Liver (tissue), 2 donors: ENCODE data around the gene DRAXIN.
A peak's percentile ranks its signal among the peaks of the same experiment; 100 is the strongest.

Experiments used
- CTCF ChIP-seq: fragments of 150-350 bp; IDR thresholded peaks from 2 replicates; pipeline ENCODE4 v1.5.1; 2017; ENCODE audit warnings: improper control_type of control experiment, low read depth, low read length; ENCODE audit not compliant: missing input control
- YY1 ChIP-seq: IDR thresholded peaks from 2 replicates; pipeline ENCODE4 v1.6.1; 2016; ENCODE audit warnings: antibody characterized with exemption, mild to moderate bottlenecking
- donor health status: healthy.

GRCh38 chr1:11650331-11650991 lies 41.0 kb upstream of the DRAXIN start:
- TF ChIP-seq CTCF (peak; percentile 85), YY1 (no peak)
